Activated CD4-positive, CD25-positive, alpha-beta regulatory T cell treated with anti-CD3 and anti-CD28 coated beads, Interleukin-2, amount 50 U/mL, for 16 hours (primary cell): ENCODE results near the gene PRDM16.

Experiments
- DNase-seq: peaks from one replicate; pipeline ENCODE4 v3.0.0-alpha.2; 2020; ENCODE audit warnings: low read depth, low spot score

Gene PRDM16

GRCh38 chr1:3103967-3104677, 35.1 kb downstream of the PRDM16 start:
- DNase-seq = no peak

GRCh38 chr1:3105167-3105863, 36.3 kb downstream of the PRDM16 start:
- no peak for DNase-seq

GRCh38 chr1:3106216-3106615, 37.2 kb downstream of the PRDM16 start:
- no peak for DNase-seq

DNA sequence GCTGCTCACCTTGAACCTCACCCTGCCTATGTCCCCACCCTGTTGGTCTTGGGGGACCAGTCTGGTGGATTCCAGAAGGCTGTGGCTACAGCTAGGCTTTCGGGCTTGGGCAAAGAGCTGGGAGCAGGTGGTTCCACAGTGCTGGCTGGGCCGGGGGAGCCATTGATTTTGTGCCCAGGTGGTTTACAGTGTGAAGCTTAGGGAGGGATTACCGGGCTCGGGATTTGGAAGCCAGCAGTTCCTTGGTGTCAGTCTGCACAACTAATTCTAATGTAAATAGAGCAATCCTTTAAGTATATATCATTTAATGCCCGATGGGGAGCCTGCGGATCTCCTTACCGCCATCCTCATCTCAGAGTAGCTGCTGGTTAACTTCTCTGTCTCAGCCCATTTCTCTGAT, 38.2 kb downstream of the PRDM16 start:
- DNase-seq = no peak

DNA sequence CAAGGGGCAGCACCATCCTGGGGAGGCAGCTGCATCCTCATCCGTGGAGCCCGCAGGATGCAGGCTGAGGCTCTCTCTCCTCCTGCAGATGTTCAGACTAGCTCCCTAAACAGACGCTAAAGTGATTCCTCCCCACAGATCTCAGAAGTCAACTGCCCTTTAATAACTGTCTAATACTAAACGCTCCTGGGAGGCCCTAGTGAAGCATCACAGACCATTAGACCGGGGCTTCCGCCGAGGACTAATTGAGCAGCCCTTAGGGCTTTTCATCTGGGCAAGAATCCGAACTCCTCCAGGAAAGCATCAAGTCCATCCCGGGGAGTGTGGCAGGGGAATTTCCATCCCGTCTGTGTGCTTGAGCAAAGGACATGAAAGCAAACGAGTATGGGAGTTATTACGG, 40.4 kb downstream of the PRDM16 start:
- DNase-seq = no peak

GRCh38 chr1:3111348-3112021, 42.5 kb downstream of the PRDM16 start:
- no peak for DNase-seq

GRCh38 chr1:3112526-3112925, 43.5 kb downstream of the PRDM16 start:
- no peak for DNase-seq

DNA sequence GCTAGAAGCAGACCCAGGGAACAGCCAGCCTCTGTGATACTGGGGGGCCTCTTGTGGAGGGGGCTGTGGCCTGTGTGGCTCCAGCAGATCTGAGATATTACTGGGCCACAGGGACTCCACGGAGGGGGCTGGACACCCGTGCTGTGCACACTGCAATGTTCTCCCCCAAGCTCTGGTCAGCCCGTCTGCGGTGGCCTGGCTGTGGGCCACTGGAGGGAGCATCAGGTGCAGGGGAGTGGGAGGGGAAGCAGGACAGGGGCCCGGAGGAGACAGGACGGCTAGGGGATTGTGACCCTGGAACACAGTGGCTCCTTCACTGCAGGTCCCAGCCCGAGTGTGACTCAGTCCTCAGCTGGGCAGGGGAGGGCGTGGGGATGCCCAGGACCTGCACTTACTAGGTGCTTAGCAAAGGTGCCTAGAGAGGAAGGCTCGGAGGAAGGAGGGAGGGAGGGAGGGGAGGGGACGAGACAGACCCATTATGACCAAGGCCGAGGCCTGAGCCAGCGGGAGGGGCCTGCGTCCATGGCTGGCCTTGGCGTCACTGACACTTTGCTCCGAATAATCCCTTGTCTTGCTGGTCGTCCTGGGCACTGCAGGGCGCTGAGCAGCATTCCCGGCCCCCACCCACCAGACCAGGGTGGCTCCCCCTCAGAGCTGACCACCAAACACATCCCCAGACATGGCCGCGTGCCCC, 44.2 kb downstream of the PRDM16 start:
- no peak for DNase-seq

DNA sequence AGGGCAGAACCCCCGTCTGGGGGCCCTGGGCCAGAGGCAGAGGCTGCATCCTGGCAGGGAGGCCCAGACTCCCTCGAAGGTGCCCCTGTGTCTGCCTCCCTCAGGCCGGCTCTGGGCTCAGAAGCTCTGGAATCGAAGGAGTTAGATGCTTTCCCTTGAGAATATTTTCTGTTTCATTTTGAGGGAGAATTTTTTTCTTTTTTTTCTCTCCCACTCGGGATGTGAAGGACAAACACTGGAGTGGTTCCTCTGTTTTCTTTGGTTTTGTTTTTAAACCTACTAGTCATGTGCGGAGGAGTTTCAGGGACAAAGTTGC, 44.7 kb downstream of the PRDM16 start:
- DNase-seq = no peak

DNA sequence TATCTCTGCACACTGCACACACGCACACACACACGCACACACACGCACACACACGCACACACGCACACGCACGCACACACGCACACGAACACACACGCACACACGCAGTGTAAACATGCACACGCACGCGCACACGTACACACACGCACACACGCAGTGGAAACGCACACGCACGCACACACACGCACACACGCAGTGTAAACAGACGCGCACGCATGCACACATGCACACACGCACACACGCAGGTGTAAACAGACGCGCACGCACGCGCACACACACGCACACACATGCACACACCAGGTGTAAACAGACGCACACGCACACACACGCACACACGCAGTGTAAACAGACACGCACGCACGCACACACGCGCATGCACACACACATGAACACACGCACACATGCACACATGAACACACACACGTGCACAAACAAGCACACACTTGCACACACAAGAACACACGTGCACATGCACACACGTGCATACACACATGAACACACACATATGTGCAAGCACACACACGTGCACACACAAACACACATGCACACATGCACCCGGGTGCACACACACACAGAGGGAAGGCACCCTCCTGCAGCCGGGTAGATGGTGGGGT, 45.2 kb downstream of the PRDM16 start:
- DNase-seq = no peak

DNA sequence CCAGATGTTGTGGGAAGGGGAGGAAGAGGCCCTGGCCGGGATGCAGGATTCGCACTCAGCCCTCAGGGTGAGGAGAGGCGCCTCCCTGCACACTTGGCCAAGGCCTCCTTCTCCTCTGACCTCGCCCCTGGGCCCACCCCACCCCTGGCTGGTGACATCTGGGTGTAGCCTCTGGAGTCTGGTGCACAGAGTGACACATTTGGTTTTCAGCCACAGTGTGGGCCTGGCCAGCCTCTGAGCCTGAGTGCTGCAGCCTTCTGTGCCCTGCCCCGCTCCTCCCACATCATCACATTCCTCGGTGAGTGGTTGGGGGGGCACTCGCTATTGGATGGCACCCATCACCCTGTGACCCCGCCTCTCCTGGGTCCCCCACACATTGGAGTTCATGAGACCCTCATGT, 45.8 kb downstream of the PRDM16 start:
- no peak for DNase-seq

DNA sequence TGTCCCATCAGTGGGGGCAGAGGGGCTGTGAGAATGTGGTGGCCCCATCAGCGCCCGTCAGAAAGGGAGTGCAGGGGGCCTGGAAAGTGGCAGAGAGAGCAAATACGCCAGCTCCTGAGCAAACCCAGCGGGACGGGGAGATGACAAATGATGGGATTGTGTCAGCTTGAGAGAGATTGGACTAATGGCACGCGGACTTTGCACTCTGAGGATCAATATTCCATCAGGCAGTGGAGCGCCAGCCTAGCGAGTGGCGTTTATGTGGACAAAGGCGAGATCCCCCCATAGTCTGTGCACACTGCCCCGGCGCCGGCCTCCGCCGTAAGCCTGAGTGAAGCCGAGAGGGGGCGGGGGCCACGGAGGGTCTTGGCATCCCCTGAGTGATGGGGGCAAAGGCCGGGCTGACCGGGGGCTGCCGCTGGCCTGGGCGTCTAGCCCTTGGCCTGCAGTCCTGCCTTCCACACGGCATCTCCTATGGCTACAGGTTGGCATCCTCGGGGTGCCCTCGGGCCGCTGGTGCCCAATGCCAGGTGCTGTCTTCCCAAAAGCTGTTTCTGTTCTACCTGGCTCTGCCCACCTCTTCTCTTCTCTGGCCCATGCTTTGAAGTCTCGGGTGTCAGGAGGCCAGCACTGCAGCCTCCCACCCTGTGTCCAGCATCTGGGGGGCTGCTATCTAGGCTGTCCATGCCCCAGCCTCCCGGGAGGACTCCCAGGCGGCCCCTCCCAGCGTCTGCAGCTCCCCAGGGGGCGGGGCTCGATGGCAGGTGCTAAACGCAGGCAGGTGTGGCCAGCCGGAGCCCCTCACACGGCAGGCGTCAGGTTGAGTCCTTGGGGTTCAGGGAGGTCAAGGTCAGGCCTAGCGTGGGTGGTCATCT, 46.5 kb downstream of the PRDM16 start:
- DNase-seq = no peak

GRCh38 chr1:3116150-3116510, 47.1 kb downstream of the PRDM16 start:
- DNase-seq = no peak

DNA sequence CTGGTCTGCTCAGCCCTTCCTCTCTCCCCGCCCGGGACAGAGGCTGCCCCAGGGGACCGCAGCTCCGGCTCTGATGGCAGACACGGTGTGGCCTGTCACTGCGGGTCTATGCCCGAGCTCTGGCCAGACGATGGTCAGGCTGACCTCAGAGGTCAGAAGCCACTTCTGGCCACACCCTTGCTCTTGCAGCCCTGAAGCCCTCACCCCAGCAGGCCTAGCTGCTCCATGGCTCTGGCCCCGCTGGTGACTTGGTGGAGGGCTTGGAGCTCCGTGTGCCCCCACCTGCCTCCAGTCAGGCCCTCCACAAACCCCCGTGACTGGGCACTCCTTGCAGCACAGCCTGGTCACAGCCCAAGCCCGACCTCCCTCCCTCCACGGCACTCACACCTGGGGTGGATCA, 47.6 kb downstream of the PRDM16 start:
- no peak for DNase-seq

- DNase-seq = no peak
Measured at GRCh38 chr1:3117879-3118278, 48.9 kb downstream of the PRDM16 start.

DNA sequence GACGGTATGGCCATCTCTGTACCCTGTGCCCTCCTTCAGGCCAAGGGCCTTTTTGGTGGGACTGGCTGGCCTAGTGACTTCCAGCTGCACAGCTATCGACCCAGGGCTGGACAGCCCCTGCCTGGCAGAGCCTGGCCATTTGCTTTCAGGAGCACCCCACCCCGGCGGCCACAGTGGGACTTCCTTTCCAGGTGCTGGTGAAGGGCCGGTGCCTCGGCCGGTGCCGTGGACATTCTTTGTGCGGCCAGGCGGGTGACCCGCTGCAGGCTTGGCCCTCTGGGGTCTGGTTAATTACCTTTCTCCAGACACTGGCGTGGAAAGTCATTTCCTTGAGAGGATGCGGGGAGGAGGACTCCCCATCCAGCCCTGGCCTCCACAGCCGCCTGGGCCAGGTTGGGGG, 50.1 kb downstream of the PRDM16 start:
- DNase-seq = no peak

GRCh38 chr1:3119725-3120124, 50.7 kb downstream of the PRDM16 start:
- no peak for DNase-seq

- no peak for DNase-seq
Measured at GRCh38 chr1:3120140-3120539, 51.1 kb downstream of the PRDM16 start.

DNA sequence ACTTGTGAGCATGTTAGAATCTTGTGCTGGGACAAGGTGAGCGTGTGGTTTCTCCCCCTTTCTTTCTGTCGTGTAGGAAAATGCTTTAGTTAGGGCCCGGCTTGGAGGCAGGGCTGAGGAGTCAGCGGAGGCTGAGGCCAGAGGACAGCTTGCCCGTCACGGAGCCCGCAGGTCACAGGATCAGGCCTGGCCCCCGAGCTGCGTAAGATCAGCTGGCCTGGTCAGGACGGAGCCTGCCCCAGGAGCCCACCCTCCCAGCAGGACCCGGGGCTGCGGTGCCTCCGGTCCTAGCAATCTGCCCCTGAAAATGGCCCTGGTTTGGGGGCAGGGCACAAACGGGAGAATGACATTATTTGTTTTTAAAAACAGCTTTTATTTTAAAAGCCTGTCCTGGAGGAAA, 52.0 kb downstream of the PRDM16 start:
- DNase-seq = no peak

DNA sequence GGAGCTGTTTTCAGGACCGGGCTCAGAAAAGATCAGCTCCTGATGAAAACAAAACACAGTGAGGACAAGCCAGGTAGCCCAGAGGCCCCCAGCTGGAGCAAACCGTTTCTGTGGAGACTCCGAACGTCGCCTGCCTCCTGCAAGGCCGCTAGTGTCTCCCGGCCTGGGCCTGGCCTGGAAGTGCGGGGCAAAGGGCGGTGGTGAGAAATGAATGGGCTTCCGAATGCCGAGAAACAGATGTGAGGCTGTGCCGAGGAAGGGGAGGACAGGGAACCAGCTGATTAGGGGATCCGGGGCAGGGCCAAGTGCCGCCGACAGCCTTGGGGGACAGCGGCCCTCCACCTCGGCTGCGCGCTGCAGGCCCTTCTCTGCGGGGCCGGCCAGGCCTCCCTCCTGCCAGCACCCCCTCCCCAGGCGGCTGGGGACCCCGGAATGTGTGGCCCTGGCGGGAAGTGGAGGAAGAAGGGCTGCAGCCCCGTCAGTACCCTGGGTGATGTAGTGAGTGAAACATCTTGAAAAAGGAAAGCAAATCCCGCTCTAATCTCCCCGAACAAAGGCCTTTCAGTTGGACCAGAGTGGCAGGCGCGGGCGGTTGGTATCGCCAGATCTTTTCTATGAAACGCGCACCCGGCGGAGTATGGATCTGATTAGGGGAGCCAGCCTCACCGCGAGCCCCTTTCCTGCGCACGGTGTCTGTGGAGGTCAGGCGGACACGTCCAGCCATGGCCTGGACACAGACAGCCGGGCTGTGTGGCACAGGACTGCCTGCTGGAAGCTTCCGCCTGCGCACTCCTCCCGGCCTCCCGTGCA, 52.6 kb downstream of the PRDM16 start:
- DNase-seq = no peak
